Activated CD4-positive, alpha-beta T cell treated with anti-CD3 and anti-CD28 coated beads, Interleukin-10, Interleukin-2, amounts not matched to agents 100 ng/mL and 50 ng/mL, durations not matched to agents 16 hours and 8 hours (primary cell): ENCODE results near the gene TAS1R3.

ENCODE experiments used
- DNase-seq: peaks from one replicate; pipeline ENCODE4 v3.0.0-alpha.2; 2020

Gene TAS1R3

GRCh38 chr1:1331068-1331965, at the start of gene TAS1R3:
TSS of gene TAS1R3 (plus strand) at chr1:1331280. CDS start at chr1:1331346, 66 bp downstream.
- DNase-seq = no peak

DNA sequence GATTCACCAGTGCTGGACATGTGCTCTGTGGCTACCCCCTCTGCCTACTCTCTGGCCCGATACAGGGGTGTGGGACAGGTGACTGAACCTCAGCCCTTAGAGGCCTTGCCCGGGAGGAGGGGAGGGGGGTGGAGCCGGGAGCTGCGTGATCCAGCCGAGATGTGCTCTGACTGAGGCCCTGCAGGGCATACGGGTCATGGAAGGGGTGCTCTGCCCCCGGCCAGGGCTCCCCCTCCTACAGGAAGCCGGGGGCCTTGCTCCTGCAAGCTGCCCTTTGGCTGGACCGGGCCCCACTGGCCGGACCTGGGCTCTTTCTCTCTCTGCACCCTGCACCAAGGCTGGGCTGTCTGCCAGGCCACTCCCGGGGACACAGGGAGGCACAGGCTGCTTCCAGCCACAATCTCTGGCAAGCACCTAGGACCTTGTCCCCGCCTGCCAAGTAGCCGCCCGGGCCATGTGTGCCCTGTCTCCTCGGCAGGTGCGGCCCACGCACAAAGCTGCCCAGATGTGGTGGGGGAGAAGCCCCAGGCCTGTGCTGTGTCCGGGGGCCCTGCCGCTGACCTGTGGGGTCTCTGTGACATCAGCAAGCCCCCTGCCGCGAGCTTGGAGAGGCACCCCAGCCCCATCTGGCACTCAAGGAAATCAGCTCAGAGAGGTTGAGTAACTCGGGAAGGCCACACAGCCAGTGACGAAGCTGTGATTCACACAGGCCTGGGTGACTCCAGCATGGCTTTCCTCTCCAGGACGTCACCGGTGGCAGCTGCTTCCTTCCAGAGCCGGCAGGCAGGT, 49.4 kb upstream of the TAS1R3 start:
- no peak for DNase-seq

GRCh38 chr1:1282998-1283397, 48.1 kb upstream of the TAS1R3 start:
- no peak for DNase-seq

GRCh38 chr1:1283821-1284220, 47.3 kb upstream of the TAS1R3 start:
- DNase-seq = no peak

- DNase-seq = no peak
These were observed 46.6 kb upstream of the TAS1R3 start for GRCh38 chr1:1284221-1285101.

DNA sequence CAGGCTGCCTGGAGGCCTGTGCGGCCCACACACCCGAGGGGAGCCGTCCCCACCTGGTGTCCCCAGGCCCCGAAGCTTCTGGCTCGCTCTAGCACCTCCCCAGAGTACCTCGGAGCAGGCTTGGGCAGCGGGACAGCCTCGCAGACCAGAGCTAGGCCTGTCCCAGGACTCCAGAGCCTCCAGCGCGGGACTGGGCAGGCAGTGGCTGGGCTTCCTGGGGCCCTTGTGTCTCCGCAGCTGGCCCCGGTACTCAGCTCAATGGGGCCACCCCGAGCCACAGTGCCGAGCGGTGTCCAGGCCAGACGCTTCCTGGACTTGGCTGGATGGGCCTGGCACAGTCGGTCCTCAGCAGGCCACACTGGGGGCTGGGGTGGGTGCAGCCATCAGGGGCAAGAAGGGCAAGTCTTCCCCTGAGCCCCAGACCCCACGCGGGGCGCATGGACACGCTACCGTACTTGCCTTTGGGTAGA, 45.9 kb upstream of the TAS1R3 start:
- DNase-seq = no peak

- no peak for DNase-seq
These were observed 45.3 kb upstream of the TAS1R3 start for GRCh38 chr1:1285611-1286311.

DNA sequence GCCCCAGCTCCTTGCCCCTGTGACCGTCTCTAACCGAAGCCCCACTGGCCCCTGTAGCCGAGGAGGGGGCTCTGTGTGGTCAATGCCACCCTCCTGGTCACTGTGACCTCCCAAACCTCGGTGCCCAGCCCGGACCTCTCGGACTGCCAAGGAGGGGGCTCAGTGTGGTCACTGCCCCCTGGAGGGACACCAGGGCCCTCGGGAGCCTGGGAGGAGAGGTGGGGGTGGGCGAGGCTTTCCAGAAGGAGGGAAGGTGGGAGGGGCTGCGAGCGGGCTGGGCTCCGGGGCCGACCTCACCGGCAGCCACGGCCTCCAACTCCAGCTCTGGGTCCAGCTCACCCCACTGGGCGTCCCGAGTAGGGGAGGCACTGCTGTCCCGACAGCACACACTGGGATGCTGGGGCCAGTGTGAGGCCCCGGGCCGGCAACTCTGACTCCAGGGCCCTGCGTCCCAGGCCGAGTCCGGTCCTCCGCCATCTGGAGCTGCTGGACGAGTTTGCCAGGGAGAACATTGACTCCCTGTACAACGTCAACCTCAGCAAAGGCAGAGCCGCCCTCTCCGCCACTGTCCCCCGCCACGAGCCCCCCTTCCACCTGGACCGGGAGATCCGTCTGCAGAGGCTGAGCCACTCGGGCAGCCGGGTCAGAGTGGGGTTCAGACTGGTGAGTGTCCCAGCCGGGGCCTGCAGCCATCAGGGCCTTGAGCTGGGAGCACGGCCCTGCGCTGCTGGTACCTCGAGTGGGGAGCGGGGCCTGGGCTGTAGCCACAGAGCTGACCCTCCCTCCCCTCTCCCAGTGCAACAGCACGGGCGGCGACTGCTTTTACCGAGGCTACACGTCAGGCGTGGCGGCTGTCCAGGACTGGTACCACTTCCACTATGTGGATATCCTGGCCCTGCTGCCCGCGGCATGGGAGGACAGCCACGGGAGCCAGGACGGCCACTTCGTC, 44.5 kb upstream of the TAS1R3 start:
- DNase-seq = no peak

DNA sequence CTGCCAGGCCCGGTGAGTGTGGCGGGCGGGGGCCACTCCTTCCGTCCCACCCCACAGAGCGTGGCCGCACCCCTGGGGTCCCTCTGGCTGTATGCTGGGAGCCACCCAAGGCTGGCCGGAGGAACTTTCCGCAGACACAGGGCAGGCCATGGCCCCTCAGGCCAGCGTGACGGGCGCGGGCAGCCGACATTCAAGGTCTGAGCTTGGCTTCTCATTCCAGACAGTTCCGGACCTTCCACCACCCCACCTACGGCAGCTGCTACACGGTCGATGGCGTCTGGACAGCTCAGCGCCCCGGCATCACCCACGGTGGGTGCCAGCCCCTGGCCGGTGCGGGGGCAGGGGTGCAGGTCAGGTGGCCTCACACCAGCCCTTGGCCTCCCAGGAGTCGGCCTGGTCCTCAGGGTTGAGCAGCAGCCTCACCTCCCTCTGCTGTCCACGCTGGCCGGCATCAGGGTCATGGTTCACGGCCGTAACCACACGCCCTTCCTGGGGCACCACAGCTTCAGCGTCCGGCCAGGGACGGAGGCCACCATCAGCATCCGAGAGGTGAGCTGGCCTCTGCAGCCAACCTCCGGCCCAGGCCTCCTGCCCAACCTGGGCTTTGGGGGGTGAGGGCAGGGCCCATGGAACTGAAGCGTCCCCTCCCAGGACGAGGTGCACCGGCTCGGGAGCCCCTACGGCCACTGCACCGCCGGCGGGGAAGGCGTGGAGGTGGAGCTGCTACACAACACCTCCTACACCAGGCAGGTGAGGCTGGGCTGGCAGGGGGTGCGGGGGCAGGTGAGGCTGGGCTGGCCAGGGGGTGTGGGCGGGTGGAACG, 43.6 kb upstream of the TAS1R3 start:
- no peak for DNase-seq

DNA sequence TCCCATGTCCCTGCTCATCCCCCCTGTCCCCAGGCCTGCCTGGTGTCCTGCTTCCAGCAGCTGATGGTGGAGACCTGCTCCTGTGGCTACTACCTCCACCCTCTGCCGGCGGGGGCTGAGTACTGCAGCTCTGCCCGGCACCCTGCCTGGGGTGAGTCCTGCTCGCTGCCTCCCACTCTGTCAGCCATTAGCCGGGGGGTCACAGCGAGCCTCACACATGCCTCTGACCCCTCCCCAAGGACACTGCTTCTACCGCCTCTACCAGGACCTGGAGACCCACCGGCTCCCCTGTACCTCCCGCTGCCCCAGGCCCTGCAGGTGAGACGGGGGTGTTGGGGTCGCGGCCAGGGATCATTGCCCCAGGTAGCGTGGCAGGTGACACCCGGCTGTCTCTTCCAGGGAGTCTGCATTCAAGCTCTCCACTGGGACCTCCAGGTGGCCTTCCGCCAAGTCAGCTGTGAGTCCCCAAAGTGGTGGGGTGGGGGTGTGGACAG, 40.8 kb upstream of the TAS1R3 start:
- DNase-seq = peak; percentile 43

DNA sequence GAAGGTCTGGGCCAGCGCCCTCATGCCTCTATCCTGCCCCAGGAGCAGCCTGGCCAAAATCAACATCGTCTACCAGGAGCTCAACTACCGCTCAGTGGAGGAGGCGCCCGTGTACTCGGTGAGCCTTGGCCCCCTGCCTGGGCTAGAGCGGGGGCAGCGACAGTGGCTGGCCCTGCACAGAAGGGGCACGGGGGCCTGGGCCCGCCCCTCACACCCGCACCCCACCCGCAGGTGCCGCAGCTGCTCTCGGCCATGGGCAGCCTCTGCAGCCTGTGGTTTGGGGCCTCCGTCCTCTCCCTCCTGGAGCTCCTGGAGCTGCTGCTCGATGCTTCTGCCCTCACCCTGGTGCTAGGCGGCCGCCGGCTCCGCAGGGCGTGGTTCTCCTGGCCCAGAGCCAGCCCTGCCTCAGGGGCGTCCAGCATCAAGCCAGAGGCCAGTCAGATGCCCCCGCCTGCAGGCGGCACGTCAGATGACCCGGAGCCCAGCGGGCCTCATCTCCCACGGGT, 40.0 kb upstream of the TAS1R3 start:
- no peak for DNase-seq

DNA sequence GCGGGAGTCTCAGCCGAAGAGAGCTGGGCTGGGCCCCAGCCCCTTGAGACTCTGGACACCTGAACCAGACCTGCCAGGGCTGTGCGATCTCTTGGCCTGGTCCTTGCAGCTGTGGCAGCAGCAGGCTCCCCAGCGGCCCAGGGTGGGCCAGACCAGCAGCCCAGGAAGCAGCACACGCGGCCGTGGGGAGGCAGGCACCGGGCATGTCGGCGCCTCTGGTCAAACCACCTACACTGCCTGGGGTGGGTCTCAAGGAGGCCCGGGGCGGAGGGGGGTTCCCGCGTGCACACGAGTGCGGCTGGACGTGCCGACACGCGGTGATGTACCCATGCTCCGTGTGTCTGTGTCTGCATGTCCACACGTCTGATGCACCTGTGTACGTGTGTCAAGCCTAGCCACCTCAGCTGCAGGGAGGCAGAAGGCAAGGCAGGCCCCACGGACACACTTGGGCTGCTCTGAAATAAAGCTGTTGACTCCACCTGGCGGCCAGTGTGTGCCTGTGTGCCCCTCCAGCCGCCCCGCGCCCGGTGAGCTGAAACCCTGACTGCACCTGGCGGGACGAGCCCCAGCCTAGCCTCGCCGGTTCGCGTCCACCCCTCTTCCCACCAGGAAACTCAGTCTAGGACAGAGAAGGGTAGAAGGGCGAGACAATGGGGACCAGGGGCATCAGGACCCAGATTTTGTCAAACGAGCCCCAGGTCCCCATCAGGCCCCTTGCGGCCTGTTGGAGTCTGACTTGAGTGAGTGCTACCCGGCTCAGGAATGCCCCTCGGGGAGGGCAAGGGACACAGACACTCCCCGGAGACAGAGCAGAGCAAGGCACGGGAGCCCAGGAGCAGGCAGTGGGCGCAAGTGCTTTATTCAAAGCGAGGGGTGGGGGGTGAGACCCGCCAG, 39.3 kb upstream of the TAS1R3 start:
- peak; percentile 52 for DNase-seq

- DNase-seq = no peak
These were observed 38.7 kb upstream of the TAS1R3 start for GRCh38 chr1:1292442-1292779.

- DNase-seq = no peak
These were observed 38.2 kb upstream of the TAS1R3 start for GRCh38 chr1:1292851-1293250.

GRCh38 chr1:1293263-1294249, 37.5 kb upstream of the TAS1R3 start:
- no peak for DNase-seq

GRCh38 chr1:1294250-1294890, 36.7 kb upstream of the TAS1R3 start:
- DNase-seq = no peak
